ENCODE measurements around the gene SPC24. TPM values are rescaled to one million over a fixed set of nuclear protein-coding genes. Genes with fewer than 3 reads are reported as not detected.

The SPC24 gene
- total RNA-seq, 1 donor from 2014 or later = 8.3 TPM

- Mint-ChIP-seq H3K27me3 (ENCODE audit: low read depth) (no peaks in the 10 kb centered on the region), H3K4me1 (ENCODE audit: low read depth) (peaks cover 3% of the 10 kb centered on the region), H3K4me3 (ENCODE audit: unreplicated experiment) (no peak overlapping the region), H3K27ac (ENCODE audit: unreplicated experiment) (no peak overlapping the region), H3K9me3 (ENCODE audit: low read depth) (no peaks in the 10 kb centered on the region), H3K36me3 (ENCODE audit: low read depth) (peaks cover 46% of the 10 kb centered on the region)
- no peak for DNase-seq (ENCODE audit: low spot score)
- TF ChIP-seq CTCF (IDR thresholded peaks at IDR 0.05) = no peak
These were observed 39.6 kb downstream of the SPC24 start for GRCh38 chr19:11115895-11116446.

- Mint-ChIP-seq H3K4me1 (ENCODE audit: low read depth) (no peaks in the 10 kb centered on the region), H3K4me3 (ENCODE audit: unreplicated experiment) (no peak overlapping the region), H3K27me3 (ENCODE audit: low read depth) (no peaks in the 10 kb centered on the region), H3K9me3 (ENCODE audit: low read depth) (no peaks in the 10 kb centered on the region), H3K36me3 (ENCODE audit: low read depth) (peaks cover 39% of the 10 kb centered on the region), H3K27ac (ENCODE audit: unreplicated experiment) (no peak overlapping the region)
- no peak for TF ChIP-seq CTCF (IDR thresholded peaks at IDR 0.05)
- DNase-seq (ENCODE audit: low spot score) = no peak
These were observed 40.5 kb downstream of the SPC24 start for GRCh38 chr19:11115042-11115441.

- H3K4me3 Mint-ChIP-seq (ENCODE audit: unreplicated experiment) = no peak overlapping the region
These were observed 42.4 kb downstream of the SPC24 start for GRCh38 chr19:11113140-11113708.

GRCh38 chr19:11111771-11112144 lies 43.8 kb downstream of the SPC24 start:
- H3K27me3 Mint-ChIP-seq (ENCODE audit: low read depth) = no peaks in the 10 kb centered on the region
- peaks cover 33% of the 10 kb centered on the region for H3K36me3 Mint-ChIP-seq (ENCODE audit: low read depth)
- H3K27ac Mint-ChIP-seq (ENCODE audit: unreplicated experiment) = no peak overlapping the region
- H3K4me3 Mint-ChIP-seq (ENCODE audit: unreplicated experiment) = no peak overlapping the region
- H3K9me3 Mint-ChIP-seq (ENCODE audit: low read depth) = no peaks in the 10 kb centered on the region
- H3K4me1 Mint-ChIP-seq (ENCODE audit: low read depth) = no peaks in the 10 kb centered on the region
- no peak for DNase-seq (ENCODE audit: low spot score)
- no peak for TF ChIP-seq CTCF (IDR thresholded peaks at IDR 0.05)

More at GRCh38 chr19:11113140-11113708, 42.4 kb downstream of the SPC24 start:
- Mint-ChIP-seq H3K36me3 (ENCODE audit: low read depth) (peaks cover 38% of the 10 kb centered on the region), H3K27me3 (ENCODE audit: low read depth) (no peaks in the 10 kb centered on the region), H3K27ac (ENCODE audit: unreplicated experiment) (no peak overlapping the region), H3K4me1 (ENCODE audit: low read depth) (no peaks in the 10 kb centered on the region), H3K9me3 (ENCODE audit: low read depth) (no peaks in the 10 kb centered on the region)
- no peak for DNase-seq (ENCODE audit: low spot score)
- TF ChIP-seq CTCF (IDR thresholded peaks at IDR 0.05) = no peak

- no peaks in the 10 kb centered on the region for H3K9me3 Mint-ChIP-seq (ENCODE audit: low read depth)
- H3K4me1 Mint-ChIP-seq (ENCODE audit: low read depth) = no peaks in the 10 kb centered on the region
- no peak for DNase-seq (ENCODE audit: low spot score)
- H3K27me3 Mint-ChIP-seq (ENCODE audit: low read depth) = no peaks in the 10 kb centered on the region
- H3K27ac Mint-ChIP-seq (ENCODE audit: unreplicated experiment) = no peak overlapping the region
- no peak for TF ChIP-seq CTCF (IDR thresholded peaks at IDR 0.05)
- H3K36me3 Mint-ChIP-seq (ENCODE audit: low read depth) = peaks cover 32% of the 10 kb centered on the region
- no peak overlapping the region for H3K4me3 Mint-ChIP-seq (ENCODE audit: unreplicated experiment)
These were observed 44.3 kb downstream of the SPC24 start for GRCh38 chr19:11111117-11111770.
